H9 (cell line): Measurements from ENCODE around the gene YTHDC1. TPM values are rescaled to one million over a fixed set of nuclear protein-coding genes. Genes with fewer than 3 reads are reported as not detected.

Experiments used
- DNase-seq: peaks from one replicate; pipeline ENCODE4 v3.0.0-alpha.2; 2017
- H2AFZ ChIP-seq: one replicate; pipeline ENCODE4 v1.6.1; 2013; ENCODE audit warnings: mild to moderate bottlenecking, low read length, control low read depth, moderate library complexity
- H2AK5ac ChIP-seq: 2 replicates; pipeline ENCODE4 v1.6.1; 2013; ENCODE audit warnings: low read length, control low read depth, mixed read lengths; ENCODE audit not compliant: insufficient read length
- H2BK120ac ChIP-seq: one replicate; pipeline ENCODE4 v1.6.1; 2013; ENCODE audit warnings: low read depth, mild to moderate bottlenecking, low read length, control low read depth, inconsistent platforms; ENCODE audit not compliant: poor library complexity, severe bottlenecking
- H2BK12ac ChIP-seq: 2 replicates; pipeline ENCODE4 v1.6.1; 2013; ENCODE audit warnings: low read length, control low read depth, mixed read lengths, low read depth; ENCODE audit not compliant: insufficient read length
- H2BK15ac ChIP-seq: 2 replicates; pipeline ENCODE4 v1.6.1; 2013; ENCODE audit warnings: low read depth, low read length, control low read depth
- H2BK20ac ChIP-seq: one replicate; pipeline ENCODE4 v1.6.1; 2013; ENCODE audit warnings: low read depth, mild to moderate bottlenecking, low read length, control low read depth, inconsistent platforms; ENCODE audit not compliant: poor library complexity, severe bottlenecking
- H2BK5ac ChIP-seq: 2 replicates; pipeline ENCODE4 v1.6.1; 2013; ENCODE audit warnings: low read length, control low read depth, mixed read lengths; ENCODE audit not compliant: insufficient read length
- H3K14ac ChIP-seq: 2 replicates; pipeline ENCODE4 v1.6.1; 2013; ENCODE audit warnings: low read length, control low read depth; ENCODE audit not compliant: insufficient read depth
- H3K18ac ChIP-seq: 2 replicates; pipeline ENCODE4 v1.6.1; 2013; ENCODE audit warnings: low read depth, mild to moderate bottlenecking, mixed read lengths, low read length, control low read depth; ENCODE audit not compliant: insufficient read length
- H3K23ac ChIP-seq: 2 replicates; pipeline ENCODE4 v1.6.1; 2013; ENCODE audit warnings: low read length, control low read depth, mixed read lengths, low read depth; ENCODE audit not compliant: insufficient read length
- H3K23me2 ChIP-seq: 2 replicates; pipeline ENCODE4 v1.6.1; 2013; ENCODE audit warnings: low read depth, mild to moderate bottlenecking, mixed read lengths, low read length, control low read depth; ENCODE audit not compliant: insufficient read length, poor library complexity, severe bottlenecking
- H3K27ac ChIP-seq: 2 replicates; pipeline ENCODE4 v1.5.1; 2013; ENCODE audit warnings: low read length, control low read depth, mixed read lengths, low read depth; ENCODE audit not compliant: insufficient read length
- H3K27me3 ChIP-seq: 2 replicates; pipeline ENCODE4 v1.6.1; 2013; ENCODE audit warnings: low read length, control low read depth, inconsistent platforms; ENCODE audit not compliant: insufficient read depth
- H3K4ac ChIP-seq: 2 replicates; pipeline ENCODE4 v1.6.1; 2013; ENCODE audit warnings: low read depth, mild to moderate bottlenecking, control low read depth, inconsistent platforms, low read length, moderate library complexity
- H3K4me1 ChIP-seq: 2 replicates; pipeline ENCODE4 v1.6.1; 2013; ENCODE audit warnings: low read length, control low read depth, inconsistent platforms; ENCODE audit not compliant: insufficient read depth
- H3K4me2 ChIP-seq: 2 replicates; pipeline ENCODE4 v1.6.1; 2013; ENCODE audit warnings: low read length, control low read depth, mixed read lengths; ENCODE audit not compliant: insufficient read length, insufficient read depth
- H3K56ac ChIP-seq: 2 replicates; pipeline ENCODE4 v1.6.1; 2013; ENCODE audit warnings: low read depth, mild to moderate bottlenecking, mixed read lengths, low read length, control low read depth; ENCODE audit not compliant: insufficient read length
- H3K79me1 ChIP-seq: 2 replicates; pipeline ENCODE4 v1.6.1; 2013; ENCODE audit warnings: low read depth, mild to moderate bottlenecking, moderate library complexity, low read length, control low read depth, inconsistent platforms; ENCODE audit not compliant: insufficient read depth, poor library complexity, severe bottlenecking
- H3K79me2 ChIP-seq: 2 replicates; pipeline ENCODE4 v1.6.1; 2013; ENCODE audit warnings: low read length, control low read depth, inconsistent platforms; ENCODE audit not compliant: insufficient read depth
- H3K9ac ChIP-seq: 2 replicates; pipeline ENCODE4 v1.6.1; 2013; ENCODE audit warnings: low read length, control low read depth, mixed read lengths; ENCODE audit not compliant: insufficient read length; ENCODE audit errors: extremely low read depth
- H3K9me3 ChIP-seq: one replicate; pipeline ENCODE4 v1.6.1; 2013; ENCODE audit warnings: low read depth, low read length, inconsistent platforms; ENCODE audit not compliant: control insufficient read depth
- H3T11ph ChIP-seq: one replicate; pipeline ENCODE4 v1.6.1; 2013; ENCODE audit warnings: mild to moderate bottlenecking, low read length, control low read depth, inconsistent platforms
- H4K20me1 ChIP-seq: one replicate; pipeline ENCODE4 v1.6.1; 2013; ENCODE audit not compliant: control insufficient read depth, insufficient read length, insufficient read depth
- H4K5ac ChIP-seq: 2 replicates; pipeline ENCODE4 v1.6.1; 2013; ENCODE audit warnings: low read depth, mild to moderate bottlenecking, mixed read lengths, low read length, control low read depth; ENCODE audit not compliant: insufficient read length
- H4K8ac ChIP-seq: replicated peaks from 2 replicates; pipeline ENCODE4 v1.6.1; 2013; ENCODE audit warnings: low read length, control low read depth, mixed read lengths, low read depth; ENCODE audit not compliant: insufficient read length
- H4K91ac ChIP-seq: 2 replicates; pipeline ENCODE4 v1.6.1; 2013; ENCODE audit warnings: low read depth, mild to moderate bottlenecking, moderate library complexity, mixed read lengths, low read length, control low read depth; ENCODE audit not compliant: insufficient read length
- H3K27ac Mint-ChIP-seq, 3 experiments: 2 replicates in 2 of 3; 3 replicates in 1 of 3; pipeline ENCODE4 v1.8.0; 2020 to 2021; ENCODE audit warnings: mixed read lengths in 3 of 3, mild to moderate bottlenecking in 1 of 3, moderate library complexity in 1 of 3
- H3K27me3 Mint-ChIP-seq: 2 replicates; pipeline ENCODE4 v1.8.0; 2021; ENCODE audit warnings: low read depth, mild to moderate bottlenecking, moderate library complexity, mixed read lengths
- H3K36me3 Mint-ChIP-seq, 3 experiments: 2 replicates in 2 of 3; 3 replicates in 1 of 3; pipeline ENCODE4 v1.8.0; 2020 to 2021; ENCODE audit warnings: low read depth in 3 of 3, mixed read lengths in 3 of 3; ENCODE audit not compliant: insufficient read depth in 1 of 3
- H3K4me1 Mint-ChIP-seq, 2 experiments: 2 replicates each; pipeline ENCODE4 v1.8.0; 2020; ENCODE audit warnings: mixed read lengths in 2 of 2
- H3K4me3 Mint-ChIP-seq, 2 experiments: 2 replicates in 1 of 2; 3 replicates in 1 of 2; pipeline ENCODE4 v1.8.0; 2020 to 2021; ENCODE audit warnings: mild to moderate bottlenecking in 2 of 2, mixed read lengths in 2 of 2, moderate library complexity in 1 of 2
- H3K9me3 Mint-ChIP-seq, 2 experiments: 2 replicates in 1 of 2; 3 replicates in 1 of 2; pipeline ENCODE4 v1.8.0; 2020; ENCODE audit warnings: mild to moderate bottlenecking in 2 of 2, mixed read lengths in 2 of 2, moderate library complexity in 1 of 2
- WGBS: extraction: QIAGEN DNeasy Blood & Tissue Kit; methylation state at CpG from one replicate; pipeline ENCODE4 v1.1.7; 2013; ENCODE audit warnings: missing lambda C conversion rate, low lambda C conversion rate, mixed read lengths; ENCODE audit not compliant: insufficient read length; ENCODE audit errors: extremely low coverage; 5-methylcytosine and 5-hydroxymethylcytosine counted together
- total RNA-seq: library from RNA; stranded (reverse); gene quantifications from 2 replicates; pipeline ENCODE4 v1.2.1, GENCODE V29; 2021
- TF ChIP-seq, protein P1 (sequence below): fragments of 200-600 bp; sonication (generic); conservative IDR thresholded peaks from 3 replicates; pipeline ENCODE4 v1.8.0; 2021; ENCODE audit warnings: antibody characterized with exemption, mild to moderate bottlenecking

Gene YTHDC1
- total RNA-seq, 1 experiment from 2014 or later: 158 TPM

DNA sequence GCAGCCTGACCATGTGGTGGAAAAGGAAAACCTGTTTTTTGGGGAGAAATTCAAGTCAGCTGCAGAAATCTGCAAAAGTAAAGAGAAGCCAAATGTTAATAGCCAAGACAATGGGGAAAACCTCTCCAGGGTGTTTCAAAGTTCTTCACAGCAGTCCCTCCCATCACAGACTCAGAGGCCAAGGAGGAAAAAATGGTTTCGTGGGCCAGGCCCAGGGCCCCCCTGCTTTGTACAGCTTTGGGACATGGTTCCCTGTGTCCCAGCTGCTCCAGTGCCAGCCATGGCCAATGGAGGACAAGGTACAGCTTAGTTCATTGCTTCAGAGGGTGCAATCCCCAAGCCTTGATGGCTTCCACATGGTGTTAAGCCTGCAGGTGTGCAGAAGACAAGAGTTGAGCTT, 15.2 kb upstream of the YTHDC1 start:
- no peak overlapping the region for H3T11ph ChIP-seq
- H3K9ac ChIP-seq: no peak overlapping the region
- H2BK5ac ChIP-seq: no peak overlapping the region
- H3K14ac ChIP-seq: no peak overlapping the region
- no peak overlapping the region for H3K27ac Mint-ChIP-seq
- no peak overlapping the region for H4K91ac ChIP-seq
- no peak overlapping the region for H2AK5ac ChIP-seq
- H3K9me3 ChIP-seq: peaks cover 7% of the 10 kb centered on the region
- peaks cover 19 to 21% of the 10 kb centered on the region in 2 experiments for H3K4me1 Mint-ChIP-seq
- H4K20me1 ChIP-seq: no peaks in the 10 kb centered on the region
- no peak overlapping the region for H3K27ac ChIP-seq
- H3K23me2 ChIP-seq: no peaks in the 10 kb centered on the region
- H2AFZ ChIP-seq: no peak overlapping the region
- no peak overlapping the region for H3K56ac ChIP-seq
- H3K4me2 ChIP-seq: no peak overlapping the region
- H2BK12ac ChIP-seq: no peak overlapping the region
- DNase-seq: no peak
- H3K79me1 ChIP-seq: no peaks in the 10 kb centered on the region
- H2BK20ac ChIP-seq: no peak overlapping the region
- no peaks in the 10 kb centered on the region; the same call in 1 of the 2 replicates for H3K79me2 ChIP-seq
- H3K27me3 Mint-ChIP-seq: peaks cover 45% of the 10 kb centered on the region
- no peak overlapping the region for H3K4ac ChIP-seq
- no peak overlapping the region for H4K5ac ChIP-seq
- TF ChIP-seq, protein P1, sequence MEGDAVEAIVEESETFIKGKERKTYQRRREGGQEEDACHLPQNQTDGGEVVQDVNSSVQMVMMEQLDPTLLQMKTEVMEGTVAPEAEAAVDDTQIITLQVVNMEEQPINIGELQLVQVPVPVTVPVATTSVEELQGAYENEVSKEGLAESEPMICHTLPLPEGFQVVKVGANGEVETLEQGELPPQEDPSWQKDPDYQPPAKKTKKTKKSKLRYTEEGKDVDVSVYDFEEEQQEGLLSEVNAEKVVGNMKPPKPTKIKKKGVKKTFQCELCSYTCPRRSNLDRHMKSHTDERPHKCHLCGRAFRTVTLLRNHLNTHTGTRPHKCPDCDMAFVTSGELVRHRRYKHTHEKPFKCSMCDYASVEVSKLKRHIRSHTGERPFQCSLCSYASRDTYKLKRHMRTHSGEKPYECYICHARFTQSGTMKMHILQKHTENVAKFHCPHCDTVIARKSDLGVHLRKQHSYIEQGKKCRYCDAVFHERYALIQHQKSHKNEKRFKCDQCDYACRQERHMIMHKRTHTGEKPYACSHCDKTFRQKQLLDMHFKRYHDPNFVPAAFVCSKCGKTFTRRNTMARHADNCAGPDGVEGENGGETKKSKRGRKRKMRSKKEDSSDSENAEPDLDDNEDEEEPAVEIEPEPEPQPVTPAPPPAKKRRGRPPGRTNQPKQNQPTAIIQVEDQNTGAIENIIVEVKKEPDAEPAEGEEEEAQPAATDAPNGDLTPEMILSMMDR: no peak
- H3K4me1 ChIP-seq: no peaks in the 10 kb centered on the region
- H3K36me3 Mint-ChIP-seq: peaks cover 21 to 31% (median 28%) of the 10 kb centered on the region in 3 experiments
- H3K4me3 Mint-ChIP-seq: no peak overlapping the region
- peaks cover 31 to 34% of the 10 kb centered on the region in 2 experiments for H3K9me3 Mint-ChIP-seq
- H3K23ac ChIP-seq: no peak overlapping the region
- H3K18ac ChIP-seq: no peak overlapping the region
- no peak overlapping the region for H2BK15ac ChIP-seq
- H3K27me3 ChIP-seq: peaks cover 11% of the 10 kb centered on the region; the same call in 1 of the 2 replicates
- H4K8ac ChIP-seq: no peak overlapping the region
- WGBS: no CpG with 5 or more reads among the region's 1 CpG
- H2BK120ac ChIP-seq: no peak overlapping the region
